SK-N-SH treated with all-trans-retinoic acid at 6 μM for 48 hours (cell line): ENCODE measurements around the gene FIBP.

ENCODE experiments used
- ATAC-seq: fragments of 200-7000 bp; cut with Tn5 transposase; 3 replicates; pipeline ENCODE4 v1.9.1; 2020; ENCODE audit warnings: mild to moderate bottlenecking, moderate library complexity
- BACH2 ChIP-seq: fragments of 250-450 bp; sonication (Bioruptor Pico); IDR thresholded peaks from 2 replicates; pipeline ENCODE4 v1.9.0; 2021; ENCODE audit warnings: mild to moderate bottlenecking, borderline replicate concordance
- CREB5 ChIP-seq: fragments of 250-450 bp; sonication (Bioruptor Pico); IDR thresholded peaks from 2 replicates; pipeline ENCODE4 v1.5.1; 2020; ENCODE audit warnings: low read depth, mild to moderate bottlenecking, moderate library complexity
- CSDC2 ChIP-seq: fragments of 250-450 bp; sonication (Bioruptor Pico); IDR thresholded peaks from 2 replicates; pipeline ENCODE4 v1.5.0; 2020; ENCODE audit warnings: mild to moderate bottlenecking, moderate library complexity
- CSRNP3 ChIP-seq: fragments of 250-450 bp; sonication (Bioruptor Pico); IDR thresholded peaks from 2 replicates; pipeline ENCODE4 v1.5.1; 2021; ENCODE audit warnings: mild to moderate bottlenecking, moderate library complexity
- ESRRG ChIP-seq: fragments of 250-450 bp; sonication (Bioruptor Pico); IDR thresholded peaks from 2 replicates; pipeline ENCODE4 v1.6.1; 2021; ENCODE audit warnings: mild to moderate bottlenecking
- GLIS3 ChIP-seq: fragments of 250-450 bp; sonication (Bioruptor Pico); IDR thresholded peaks from 2 replicates; pipeline ENCODE4 v1.5.0; 2020; ENCODE audit warnings: mild to moderate bottlenecking, moderate library complexity
- ISL1 ChIP-seq: fragments of 250-450 bp; sonication (Bioruptor Pico); IDR thresholded peaks from 2 replicates; pipeline ENCODE4 v2.1.2; 2022; ENCODE audit warnings: mild to moderate bottlenecking, moderate library complexity
- PPARA ChIP-seq: fragments of 250-450 bp; sonication (Bioruptor Pico); IDR thresholded peaks from 2 replicates; pipeline ENCODE4 v1.5.0; 2020; ENCODE audit warnings: mild to moderate bottlenecking, borderline replicate concordance
- SNAI2 ChIP-seq: fragments of 250-450 bp; sonication (Bioruptor Pico); IDR thresholded peaks from 2 replicates; pipeline ENCODE4 v1.5.0; 2020; ENCODE audit warnings: mild to moderate bottlenecking, moderate library complexity
- TOX ChIP-seq: fragments of 250-450 bp; sonication (Bioruptor Pico); IDR thresholded peaks from 2 replicates; pipeline ENCODE4 v1.8.0; 2021; ENCODE audit warnings: mild to moderate bottlenecking, moderate library complexity, borderline replicate concordance
- TSHZ2 ChIP-seq: fragments of 250-450 bp; sonication (Bioruptor Pico); IDR thresholded peaks from 2 replicates; pipeline ENCODE4 v1.5.0; 2020; ENCODE audit warnings: mild to moderate bottlenecking, moderate library complexity
- ZC3H10 ChIP-seq: fragments of 250-450 bp; sonication (Bioruptor Pico); IDR thresholded peaks from 2 replicates; pipeline ENCODE4 v1.5.1; 2021; ENCODE audit warnings: mild to moderate bottlenecking, moderate library complexity
- ZFP3 ChIP-seq: fragments of 250-450 bp; sonication (Bioruptor Pico); IDR thresholded peaks from 2 replicates; pipeline ENCODE4 v1.5.0; 2020; ENCODE audit warnings: mild to moderate bottlenecking, moderate library complexity
- ZFP30 ChIP-seq: fragments of 450-650 bp; formaldehyde crosslinking; IDR thresholded peaks from 2 replicates; pipeline ENCODE4 v1.5.0; 2022; ENCODE audit warnings: mild to moderate bottlenecking, moderate library complexity
- ZNF565 ChIP-seq: fragments of 450-650 bp; formaldehyde crosslinking; conservative IDR thresholded peaks from 2 replicates; pipeline ENCODE4 v1.5.0; 2020; ENCODE audit warnings: low read depth, mild to moderate bottlenecking, moderate library complexity
- ZNF70 ChIP-seq: fragments of 450-650 bp; formaldehyde crosslinking; IDR thresholded peaks from 2 replicates; pipeline ENCODE4 v1.5.0; 2020; ENCODE audit warnings: mild to moderate bottlenecking, moderate library complexity
- ZNF8 ChIP-seq: fragments of 450-650 bp; formaldehyde crosslinking; IDR thresholded peaks from 2 replicates; pipeline ENCODE4 v1.5.0; 2020; ENCODE audit warnings: mild to moderate bottlenecking, moderate library complexity
- TF ChIP-seq, protein P1 (sequence below): fragments of 250-450 bp; sonication (Bioruptor Pico); IDR thresholded peaks from 2 replicates; pipeline ENCODE4 v1.8.0; 2021; ENCODE audit warnings: low read depth, mild to moderate bottlenecking, moderate library complexity, borderline replicate concordance
- TF ChIP-seq, protein P2 (sequence below): fragments of 250-450 bp; sonication (Bioruptor Pico); IDR thresholded peaks from 2 replicates; pipeline ENCODE4 v1.8.0; 2020; ENCODE audit warnings: mild to moderate bottlenecking, moderate library complexity, borderline replicate concordance

FIBP gene

DNA sequence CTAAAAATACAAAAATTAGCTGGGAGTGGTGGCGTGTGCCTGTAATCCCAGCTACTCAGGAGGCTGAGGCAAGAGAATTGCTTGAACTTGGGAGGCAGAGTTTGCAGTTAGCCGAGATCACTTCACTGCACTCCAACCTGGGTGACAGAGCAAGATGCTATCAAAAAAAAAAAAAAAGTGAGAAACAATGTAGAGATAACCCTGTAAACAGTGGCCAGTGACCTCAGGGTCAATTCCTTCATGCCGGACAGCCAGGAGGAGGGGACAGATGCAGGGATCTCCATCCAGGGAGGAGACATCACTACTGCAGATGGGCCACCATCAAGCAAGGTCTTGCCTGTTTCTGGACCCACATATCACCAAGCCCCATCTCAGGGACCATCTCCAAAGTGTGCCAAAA, 40.5 kb downstream of the FIBP start (continued):
- TF ChIP-seq, protein P1, sequence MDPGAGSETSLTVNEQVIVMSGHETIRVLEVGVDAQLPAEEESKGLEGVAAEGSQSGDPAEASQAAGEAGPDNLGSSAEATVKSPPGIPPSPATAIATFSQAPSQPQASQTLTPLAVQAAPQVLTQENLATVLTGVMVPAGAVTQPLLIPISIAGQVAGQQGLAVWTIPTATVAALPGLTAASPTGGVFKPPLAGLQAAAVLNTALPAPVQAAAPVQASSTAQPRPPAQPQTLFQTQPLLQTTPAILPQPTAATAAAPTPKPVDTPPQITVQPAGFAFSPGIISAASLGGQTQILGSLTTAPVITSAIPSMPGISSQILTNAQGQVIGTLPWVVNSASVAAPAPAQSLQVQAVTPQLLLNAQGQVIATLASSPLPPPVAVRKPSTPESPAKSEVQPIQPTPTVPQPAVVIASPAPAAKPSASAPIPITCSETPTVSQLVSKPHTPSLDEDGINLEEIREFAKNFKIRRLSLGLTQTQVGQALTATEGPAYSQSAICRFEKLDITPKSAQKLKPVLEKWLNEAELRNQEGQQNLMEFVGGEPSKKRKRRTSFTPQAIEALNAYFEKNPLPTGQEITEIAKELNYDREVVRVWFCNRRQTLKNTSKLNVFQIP (CRISPR knock-in tag) = no peak
- no peak for TF ChIP-seq ESRRG
- no peak for TF ChIP-seq ZNF565 (CRISPR knock-in tag)

- TF ChIP-seq BACH2 (CRISPR knock-in tag) = no peak
- TF ChIP-seq, all 23 proteins: peak for 0
- ATAC-seq = no peak
Observed at GRCh38 chr11:65844231-65844872, 43.9 kb downstream of the FIBP start.

GRCh38 chr11:65843811-65844210, 44.5 kb downstream of the FIBP start:
- TF ChIP-seq, protein P1 (CRISPR knock-in tag) = no peak
- TF ChIP-seq CREB5 (no peak), SNAI2 (no peak), ZNF8 (no peak), ZNF565 (CRISPR knock-in tag) (no peak), TOX (CRISPR knock-in tag) (no peak), PPARA (CRISPR knock-in tag) (no peak), TSHZ2 (CRISPR knock-in tag) (no peak), GLIS3 (no peak), ZFP3 (no peak), ZC3H10 (CRISPR knock-in tag) (no peak), ISL1 (CRISPR knock-in tag) (no peak)
- TF ChIP-seq, protein P2, sequence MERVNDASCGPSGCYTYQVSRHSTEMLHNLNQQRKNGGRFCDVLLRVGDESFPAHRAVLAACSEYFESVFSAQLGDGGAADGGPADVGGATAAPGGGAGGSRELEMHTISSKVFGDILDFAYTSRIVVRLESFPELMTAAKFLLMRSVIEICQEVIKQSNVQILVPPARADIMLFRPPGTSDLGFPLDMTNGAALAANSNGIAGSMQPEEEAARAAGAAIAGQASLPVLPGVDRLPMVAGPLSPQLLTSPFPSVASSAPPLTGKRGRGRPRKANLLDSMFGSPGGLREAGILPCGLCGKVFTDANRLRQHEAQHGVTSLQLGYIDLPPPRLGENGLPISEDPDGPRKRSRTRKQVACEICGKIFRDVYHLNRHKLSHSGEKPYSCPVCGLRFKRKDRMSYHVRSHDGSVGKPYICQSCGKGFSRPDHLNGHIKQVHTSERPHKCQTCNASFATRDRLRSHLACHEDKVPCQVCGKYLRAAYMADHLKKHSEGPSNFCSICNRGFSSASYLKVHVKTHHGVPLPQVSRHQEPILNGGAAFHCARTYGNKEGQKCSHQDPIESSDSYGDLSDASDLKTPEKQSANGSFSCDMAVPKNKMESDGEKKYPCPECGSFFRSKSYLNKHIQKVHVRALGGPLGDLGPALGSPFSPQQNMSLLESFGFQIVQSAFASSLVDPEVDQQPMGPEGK (CRISPR knock-in tag) = no peak
- ATAC-seq = no peak

- ATAC-seq = no peak
- TF ChIP-seq ZFP3 = no peak
- TF ChIP-seq, protein P2 (CRISPR knock-in tag) = no peak
- no peak for TF ChIP-seq CSDC2
- no peak for TF ChIP-seq ZNF70 (CRISPR knock-in tag)
- no peak for TF ChIP-seq ZNF565 (CRISPR knock-in tag)
- TF ChIP-seq ZNF8 = no peak
- TF ChIP-seq CSRNP3 (CRISPR knock-in tag) = no peak
- TF ChIP-seq ZFP30 (CRISPR knock-in tag) = no peak
- no peak for TF ChIP-seq CREB5
Observed at GRCh38 chr11:65842144-65842543, 46.1 kb downstream of the FIBP start.
